HG03342 (cell line): ENCODE results near the gene SKI.
"Not testable (repeated sequence)": the region's sequence is repeated elsewhere in the genome, so short reads cannot be mapped to it uniquely, and the experiment has no call there.

ENCODE experiments used
- ATAC-seq: cut with Tn5 transposase; IDR thresholded peaks from one replicate; pipeline ENCODE4 v1.9.1; 2021; ENCODE audit warnings: mild to moderate bottlenecking, moderate library complexity; ENCODE audit not compliant: unreplicated experiment

Gene SKI

GRCh38 chr1:2241820-2242219, 13.7 kb downstream of the SKI start:
- ATAC-seq, result no peak

DNA sequence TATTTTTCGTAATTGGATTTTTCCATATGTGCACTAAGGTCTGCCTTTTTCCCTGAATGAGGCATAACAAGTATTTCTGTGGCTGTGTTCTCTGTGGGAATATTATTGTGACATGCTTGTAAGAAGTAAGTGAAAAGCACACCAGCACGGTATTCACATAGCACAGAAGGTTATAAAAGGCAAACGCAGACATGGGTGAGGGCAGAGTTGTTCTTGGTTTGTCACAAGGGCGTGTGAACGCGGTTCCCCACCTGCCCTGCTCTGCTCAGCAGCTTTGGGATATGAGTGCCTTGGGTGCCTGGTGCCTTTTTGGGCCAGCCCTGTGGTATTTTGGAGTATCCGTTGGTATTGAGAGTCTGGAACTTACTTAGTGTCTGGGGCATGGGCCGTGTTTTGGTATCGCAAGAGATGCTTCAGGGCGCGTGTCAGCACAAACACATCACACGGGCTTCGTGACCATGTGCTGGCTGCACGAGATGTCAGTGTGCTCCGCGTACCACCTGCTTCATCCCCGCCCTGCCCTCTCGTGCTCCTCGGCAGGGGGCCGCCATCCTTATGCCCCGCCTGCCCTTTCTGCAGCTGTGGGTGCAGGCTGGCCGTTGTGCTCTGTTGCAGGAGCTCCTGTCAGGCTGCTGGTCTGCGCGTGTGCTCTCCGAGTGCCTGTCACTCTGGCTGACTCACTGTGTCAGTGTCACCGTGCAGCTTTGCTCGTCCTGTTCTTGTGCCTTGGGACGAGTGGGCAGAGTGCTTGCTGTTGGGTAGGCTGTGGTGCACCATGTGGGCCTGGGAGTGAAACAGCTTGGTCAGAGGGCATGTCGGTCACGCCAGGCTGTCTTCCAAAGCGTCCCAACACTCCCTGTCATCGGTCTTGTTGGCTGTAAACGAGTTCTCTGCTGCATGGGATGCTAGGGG, 15.0 kb downstream of the SKI start:
- ATAC-seq, result no peak

DNA sequence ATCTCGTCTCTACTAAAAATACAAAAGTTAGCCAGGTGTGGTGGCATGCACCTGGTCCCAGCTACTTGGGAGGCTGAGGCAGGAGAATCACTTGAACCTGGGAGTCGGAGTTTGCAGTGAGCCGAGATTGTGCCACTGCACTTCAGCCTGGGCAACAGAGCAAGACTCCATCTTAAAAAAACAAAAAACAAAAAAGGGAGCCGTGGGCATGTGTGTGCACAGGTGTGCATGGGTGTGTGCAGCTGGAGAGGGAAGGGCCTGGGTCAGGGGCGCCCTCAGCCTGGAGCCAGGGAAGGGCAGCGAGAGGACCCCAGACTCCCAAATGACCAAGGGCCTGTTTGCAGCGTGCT, 18.9 kb downstream of the SKI start:
- not testable (repeated sequence) for ATAC-seq

DNA sequence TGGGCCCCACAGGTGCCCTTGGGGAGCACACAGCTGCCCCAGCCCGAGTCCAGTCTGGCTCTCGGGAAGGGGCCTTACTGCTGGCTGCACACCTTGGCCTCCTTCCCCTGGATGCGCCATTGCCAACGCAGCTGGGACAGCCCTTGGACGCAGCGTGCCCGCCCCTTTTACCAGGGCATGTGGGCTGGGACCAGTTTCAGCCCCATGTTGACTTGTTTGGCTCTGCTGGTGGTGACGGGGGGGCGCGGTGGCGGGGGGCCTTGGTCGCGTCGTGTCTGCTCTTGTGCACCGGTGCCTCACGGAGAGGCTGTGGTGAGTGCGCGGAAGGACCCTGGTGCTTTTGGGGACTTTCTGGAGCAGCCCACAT, 19.6 kb downstream of the SKI start:
- ATAC-seq, result no peak

GRCh38 chr1:2248127-2248826, 20.2 kb downstream of the SKI start:
- ATAC-seq, result no peak

DNA sequence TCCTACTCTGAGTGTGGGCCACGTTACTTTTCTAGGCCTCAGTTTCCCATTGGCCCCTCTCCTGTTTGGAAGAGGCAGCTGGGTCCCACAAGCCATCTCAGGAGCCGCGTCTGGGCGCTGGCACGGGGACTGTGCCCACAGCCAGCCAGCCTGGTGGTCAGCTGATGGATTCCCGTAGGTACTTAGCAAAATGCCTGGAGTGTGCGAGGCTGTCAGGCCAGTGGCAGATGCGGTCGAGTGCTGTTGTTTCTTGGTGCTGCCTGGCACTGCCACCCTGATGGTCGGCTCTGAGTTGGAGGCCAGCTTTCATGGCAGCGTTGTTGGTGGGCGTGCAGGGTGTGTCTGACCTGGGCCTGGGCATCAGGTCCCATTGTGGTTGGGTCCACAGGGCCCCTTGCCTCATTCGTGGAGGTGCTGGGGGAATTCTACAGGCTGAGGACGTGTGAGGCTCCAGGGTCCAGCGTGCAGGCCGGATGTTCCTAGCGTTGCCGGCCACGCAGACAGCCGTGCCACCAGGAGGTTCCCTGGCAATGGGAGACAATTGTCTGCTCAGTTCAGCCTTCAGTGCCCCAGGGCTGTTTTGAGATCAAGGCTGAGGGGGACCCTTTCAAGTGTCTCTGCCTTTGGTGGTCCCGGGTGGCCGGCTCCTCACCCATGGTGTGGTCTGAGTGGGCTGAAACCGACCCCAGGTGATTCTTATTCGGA, 20.9 kb downstream of the SKI start:
- no peak for ATAC-seq

- ATAC-seq, result no peak
Measured at GRCh38 chr1:2249559-2249906, 21.4 kb downstream of the SKI start.

GRCh38 chr1:2250721-2251281, 22.7 kb downstream of the SKI start:
- no peak for ATAC-seq

DNA sequence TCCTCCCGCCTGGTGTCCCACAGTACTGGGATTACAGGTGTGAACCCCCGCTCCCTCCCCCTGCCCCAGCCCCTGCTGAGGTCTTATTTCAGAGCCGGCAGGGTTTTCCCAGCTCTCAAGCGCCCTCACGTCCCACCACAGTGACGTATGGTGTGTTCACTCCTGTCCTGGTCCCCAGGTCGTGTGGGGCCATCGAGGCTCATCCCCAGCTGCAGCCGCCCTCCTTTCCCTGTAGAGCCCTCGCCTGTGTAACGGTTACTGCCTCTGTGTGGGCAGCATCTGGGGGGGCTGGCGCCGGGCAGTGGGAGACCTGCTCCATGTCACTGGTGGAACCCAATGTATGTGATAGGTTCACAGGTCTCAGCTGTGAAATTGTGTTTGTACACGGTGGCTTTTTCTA, 23.2 kb downstream of the SKI start:
- no peak for ATAC-seq

GRCh38 chr1:2251786-2252185, 23.7 kb downstream of the SKI start:
- ATAC-seq, result no peak

DNA sequence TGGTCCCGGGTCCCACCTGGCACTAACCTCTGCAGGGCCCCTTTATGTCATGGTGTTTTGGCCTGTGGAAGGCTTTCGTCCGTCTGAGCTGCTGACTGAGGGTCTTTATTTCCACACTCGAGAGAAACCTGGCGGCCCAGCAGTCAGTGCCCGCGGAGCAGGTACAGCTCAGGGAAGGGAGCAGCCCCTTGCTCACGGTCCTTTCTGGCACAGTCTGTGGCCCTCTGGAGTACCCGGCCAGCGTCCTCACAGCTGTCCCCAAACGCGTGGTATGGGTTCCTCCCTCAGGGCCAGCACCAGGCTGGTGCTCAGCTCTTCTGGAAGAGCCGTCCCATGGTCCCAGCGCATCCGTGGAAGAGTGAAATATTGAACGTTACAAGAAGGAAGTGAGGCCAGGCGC, 24.3 kb downstream of the SKI start:
- ATAC-seq, result no peak

GRCh38 chr1:2253036-2253796, 25.1 kb downstream of the SKI start:
- no peak for ATAC-seq

- no peak for ATAC-seq
Measured at GRCh38 chr1:2253797-2254480, 25.8 kb downstream of the SKI start.

GRCh38 chr1:2255047-2255419, 26.9 kb downstream of the SKI start:
- ATAC-seq, result no peak

DNA sequence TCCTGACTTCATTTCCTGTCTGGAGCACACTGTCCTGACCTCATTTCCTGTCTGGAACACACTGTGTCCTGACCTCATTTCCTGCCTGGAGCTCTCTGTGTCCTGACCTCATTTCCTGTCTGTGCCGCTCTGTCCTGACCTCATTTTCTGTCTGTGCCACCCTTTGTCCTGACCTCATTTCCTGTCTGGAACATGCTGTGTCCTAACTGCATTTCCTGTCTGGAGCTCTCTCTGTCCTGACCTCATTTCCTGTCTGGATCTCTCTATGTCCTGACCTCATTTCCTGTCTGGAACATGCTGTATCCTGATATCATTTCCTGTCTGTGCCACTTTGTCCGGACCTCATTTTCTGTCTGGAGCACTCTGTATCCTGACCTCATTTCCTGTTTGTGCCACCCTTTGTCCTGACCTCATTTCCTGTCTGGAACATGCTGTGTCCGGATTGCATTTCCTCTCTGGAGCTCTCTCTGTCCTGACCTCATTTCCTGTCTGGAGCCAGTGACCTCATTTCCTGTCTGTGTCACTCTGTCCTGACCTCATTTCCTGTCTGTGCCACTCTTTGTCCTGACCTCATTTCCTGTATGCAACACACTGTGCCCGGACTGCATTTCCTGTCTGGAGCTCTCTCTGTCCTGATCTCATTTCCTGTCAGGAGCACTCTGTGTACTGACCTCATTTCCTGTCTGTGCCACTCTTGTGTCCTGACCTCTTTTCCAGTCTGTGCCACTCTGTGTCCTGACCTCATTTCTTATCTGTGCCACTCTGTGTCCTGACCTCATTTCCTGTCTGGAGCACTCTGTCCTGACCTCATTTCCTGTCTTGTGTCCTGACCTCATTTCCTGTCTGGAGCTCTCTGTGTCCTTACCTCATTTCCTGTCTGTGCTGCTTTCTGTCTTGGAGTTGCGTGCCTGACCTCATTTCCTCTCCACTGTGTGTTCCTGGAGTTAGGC, 27.6 kb downstream of the SKI start:
- ATAC-seq, result peak; percentile 73

DNA sequence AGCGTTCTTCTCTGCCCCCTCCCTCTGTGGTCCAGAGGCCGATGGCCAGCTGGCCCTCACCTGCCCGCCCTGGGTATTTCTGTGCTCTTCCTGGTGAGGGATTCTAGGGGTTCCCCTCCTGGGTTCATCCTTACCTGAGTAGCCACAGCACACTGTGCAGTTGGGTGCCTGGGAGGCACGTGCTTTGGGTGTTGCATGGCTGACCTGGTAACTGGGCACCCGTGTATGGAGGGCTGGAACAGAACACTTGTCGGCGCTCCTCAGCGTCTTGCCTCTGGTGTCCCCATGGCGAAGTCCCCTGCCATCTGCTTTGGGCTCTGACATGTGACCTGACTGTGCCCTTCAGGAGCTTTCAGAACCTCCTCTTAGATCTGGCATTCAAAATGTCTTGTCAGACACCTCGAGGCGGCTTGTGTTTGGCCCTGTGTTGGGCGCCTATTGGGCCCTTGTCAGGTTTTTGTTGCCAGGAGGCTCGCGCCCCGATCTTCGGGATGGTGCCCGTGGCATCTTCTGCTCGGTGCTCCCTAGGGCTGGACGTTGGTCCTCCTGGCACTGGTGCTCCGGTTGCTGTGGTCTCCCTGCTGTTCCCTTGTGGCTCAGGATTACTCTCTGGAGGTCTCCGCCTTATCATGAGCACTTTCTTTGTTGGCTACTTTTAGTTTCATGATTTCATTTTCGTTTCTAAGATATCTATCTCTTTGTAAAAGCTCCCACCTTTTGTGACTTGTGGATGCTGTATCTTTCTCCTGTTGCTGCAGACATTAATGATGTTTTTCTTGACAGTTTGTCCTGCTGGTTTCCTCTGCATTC, 28.5 kb downstream of the SKI start:
- ATAC-seq, result no peak

DNA sequence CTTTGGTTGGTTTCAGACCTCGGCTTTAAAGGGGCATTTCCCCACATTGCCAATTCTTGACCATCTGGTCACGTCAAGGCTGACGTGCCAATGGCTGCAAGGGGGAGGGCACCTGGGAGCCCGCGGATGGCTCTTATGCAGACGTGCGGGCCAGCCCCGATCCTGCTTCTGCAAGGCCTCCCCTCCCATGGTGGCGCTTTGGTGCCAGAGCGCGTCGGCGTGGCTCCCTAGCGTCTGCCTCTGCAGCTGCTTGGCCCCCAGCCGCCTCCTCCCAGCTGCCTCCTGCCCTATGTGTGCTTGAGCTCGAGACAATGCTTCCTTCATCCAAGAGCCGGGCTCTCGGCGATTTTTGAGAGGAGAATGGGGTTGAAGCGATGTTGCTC, 29.1 kb downstream of the SKI start:
- ATAC-seq, result no peak

DNA sequence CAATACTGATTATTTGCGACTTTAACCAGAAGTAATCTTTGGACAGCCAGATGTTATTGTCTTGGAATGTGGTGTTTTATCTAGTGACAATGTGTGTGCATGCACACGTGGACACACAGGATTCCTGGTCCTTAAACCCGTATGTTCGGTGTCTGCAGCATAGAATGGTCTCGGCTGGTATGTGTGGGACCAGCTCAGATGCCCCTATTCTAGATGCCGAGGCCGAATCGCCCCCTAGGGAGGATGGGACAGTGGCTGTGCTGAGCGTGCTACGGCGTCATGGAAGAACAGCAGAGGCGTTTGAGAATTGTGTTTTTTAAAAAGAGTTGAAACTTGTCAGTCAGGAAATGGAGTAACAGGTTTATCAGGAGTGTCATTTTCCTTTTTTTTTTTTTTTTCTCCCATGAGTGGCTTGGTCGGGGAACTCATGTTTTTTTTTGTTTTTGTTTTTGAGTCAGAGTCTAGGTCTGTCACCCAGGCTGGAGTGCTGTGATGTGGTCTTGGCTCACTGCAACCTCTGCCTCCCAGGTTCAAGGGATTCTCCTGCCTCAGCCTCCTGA, 30.1 kb downstream of the SKI start:
- no peak for ATAC-seq
